ENCODE data around the gene FIS1. TPM values are rescaled to one million over a fixed set of nuclear protein-coding genes. Genes with fewer than 3 reads are reported as not detected.

The FIS1 gene
- total RNA-seq, 1 experiment from 2014 or later = 124 TPM

DNA sequence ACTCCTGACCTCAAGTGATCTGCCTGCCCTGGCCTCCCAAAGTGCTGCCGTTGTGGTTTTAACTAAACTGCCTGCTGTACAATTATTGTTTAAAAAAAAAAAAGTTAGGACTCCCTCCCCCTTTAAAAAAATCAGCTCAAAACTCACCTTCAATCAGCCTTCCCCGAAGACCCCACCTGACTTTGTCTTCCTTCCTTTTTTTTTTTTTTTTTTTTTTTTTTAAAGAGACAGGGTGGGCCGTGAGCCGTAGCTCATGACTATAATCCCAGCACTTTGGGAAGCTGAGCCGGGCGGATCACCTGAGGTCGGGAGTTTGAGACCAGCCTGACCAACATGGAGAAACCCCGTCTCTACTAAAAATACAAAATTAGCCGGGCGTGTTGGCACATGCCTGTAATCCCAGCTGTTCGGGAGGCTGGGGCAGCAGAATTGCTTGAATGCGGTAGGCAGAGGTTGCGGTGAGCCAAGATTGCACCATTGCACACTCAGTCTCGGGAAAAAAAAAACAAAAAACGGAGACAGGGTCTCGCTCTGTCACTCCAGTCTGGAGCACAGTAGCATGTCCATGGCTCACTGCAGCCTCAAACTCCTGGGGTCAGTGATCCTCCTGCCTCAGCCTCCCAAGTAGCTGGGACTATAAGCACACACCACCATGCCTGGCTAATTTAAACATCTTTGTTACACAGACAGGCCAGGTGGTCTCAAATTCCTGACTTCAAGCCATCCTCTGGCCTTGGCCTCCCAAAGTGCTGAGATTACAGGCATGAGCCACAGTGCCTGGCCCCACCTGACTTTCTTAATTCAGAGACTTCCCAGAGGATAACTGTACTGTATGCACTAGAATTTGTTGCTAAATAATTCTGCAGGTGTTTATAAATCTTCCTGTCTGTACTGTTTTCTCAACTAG is 3.2 kb downstream of the FIS1 start:
- H3K27me3 ChIP-seq (ENCODE audit: insufficient read depth, low read length) = no peaks in the 10 kb centered on the region
- H3K79me1 ChIP-seq (ENCODE audit: insufficient read depth, low read depth, low read length, poor library complexity, severe bottlenecking) = no peaks in the 10 kb centered on the region
- no peaks in the 10 kb centered on the region for H3K79me2 ChIP-seq (ENCODE audit: insufficient read depth, low read length)
- no peak overlapping the region for H3T11ph ChIP-seq (ENCODE audit: low read length)
- peaks cover 8% of the 10 kb centered on the region for H3K23me2 ChIP-seq (ENCODE audit: insufficient read length, low read depth, low read length, poor library complexity, severe bottlenecking)
- peaks cover 7 to 32% (median 9%) of the 10 kb centered on the region in 3 experiments; a peak in 5 of 7 replicates for H3K36me3 Mint-ChIP-seq (ENCODE audit: insufficient read depth in 1 of 3, low read depth in 3 of 3)
- DNase-seq = no peak
- H3K4me1 Mint-ChIP-seq = peaks cover 19 to 34% of the 10 kb centered on the region in 2 experiments
- peaks cover 4% of the 10 kb centered on the region for H4K20me1 ChIP-seq (ENCODE audit: control insufficient read depth, insufficient read depth, insufficient read length)
- no peak overlapping the region for H3K9ac ChIP-seq (ENCODE audit: extremely low read depth, insufficient read length, low read length)
- H4K8ac ChIP-seq (replicated peaks; ENCODE audit: insufficient read length, low read depth, low read length) = no peak overlapping the region
- WGBS (ENCODE audit: extremely low coverage, insufficient read length, low lambda C conversion rate) = no CpG with 5 or more reads among the region's 16 CpGs
- no peak overlapping the region for H4K5ac ChIP-seq (ENCODE audit: insufficient read length, low read depth, low read length)
- no peaks in the 10 kb centered on the region for H3K9me3 ChIP-seq (ENCODE audit: control insufficient read depth, low read depth, low read length)
- H2BK20ac ChIP-seq (ENCODE audit: low read depth, low read length, poor library complexity, severe bottlenecking) = no peak overlapping the region
- H2BK12ac ChIP-seq (ENCODE audit: insufficient read length, low read depth, low read length) = no peak overlapping the region
- H2BK120ac ChIP-seq (ENCODE audit: low read depth, low read length, poor library complexity, severe bottlenecking) = no peak overlapping the region
- no peak overlapping the region for H2AFZ ChIP-seq (ENCODE audit: low read length)
- H3K23ac ChIP-seq (ENCODE audit: insufficient read length, low read depth, low read length) = no peak overlapping the region
- TF ChIP-seq, protein P1, sequence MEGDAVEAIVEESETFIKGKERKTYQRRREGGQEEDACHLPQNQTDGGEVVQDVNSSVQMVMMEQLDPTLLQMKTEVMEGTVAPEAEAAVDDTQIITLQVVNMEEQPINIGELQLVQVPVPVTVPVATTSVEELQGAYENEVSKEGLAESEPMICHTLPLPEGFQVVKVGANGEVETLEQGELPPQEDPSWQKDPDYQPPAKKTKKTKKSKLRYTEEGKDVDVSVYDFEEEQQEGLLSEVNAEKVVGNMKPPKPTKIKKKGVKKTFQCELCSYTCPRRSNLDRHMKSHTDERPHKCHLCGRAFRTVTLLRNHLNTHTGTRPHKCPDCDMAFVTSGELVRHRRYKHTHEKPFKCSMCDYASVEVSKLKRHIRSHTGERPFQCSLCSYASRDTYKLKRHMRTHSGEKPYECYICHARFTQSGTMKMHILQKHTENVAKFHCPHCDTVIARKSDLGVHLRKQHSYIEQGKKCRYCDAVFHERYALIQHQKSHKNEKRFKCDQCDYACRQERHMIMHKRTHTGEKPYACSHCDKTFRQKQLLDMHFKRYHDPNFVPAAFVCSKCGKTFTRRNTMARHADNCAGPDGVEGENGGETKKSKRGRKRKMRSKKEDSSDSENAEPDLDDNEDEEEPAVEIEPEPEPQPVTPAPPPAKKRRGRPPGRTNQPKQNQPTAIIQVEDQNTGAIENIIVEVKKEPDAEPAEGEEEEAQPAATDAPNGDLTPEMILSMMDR (conservative IDR thresholded peaks at IDR 0.05) = no peak
- H3K4me1 ChIP-seq (ENCODE audit: insufficient read depth, low read length) = no peaks in the 10 kb centered on the region
- H2AK5ac ChIP-seq (ENCODE audit: insufficient read length, low read length) = no peak overlapping the region
- H3K27me3 Mint-ChIP-seq (ENCODE audit: low read depth) = no peaks in the 10 kb centered on the region; the same call in 1 of the 2 replicates
- no peak overlapping the region for H3K4ac ChIP-seq (ENCODE audit: low read depth, low read length)
- H3K56ac ChIP-seq (ENCODE audit: insufficient read length, low read depth, low read length) = no peak overlapping the region
- H3K4me2 ChIP-seq (ENCODE audit: insufficient read depth, insufficient read length, low read length) = no peak overlapping the region
- H3K27ac Mint-ChIP-seq = no peak overlapping the region
- no peak overlapping the region for H2BK15ac ChIP-seq (ENCODE audit: low read depth, low read length)
- no peak overlapping the region for H3K4me3 Mint-ChIP-seq
- H3K9me3 Mint-ChIP-seq = no peaks in the 10 kb centered on the region
- H2BK5ac ChIP-seq (ENCODE audit: insufficient read length, low read length) = no peak overlapping the region
- H3K27ac ChIP-seq (ENCODE audit: insufficient read length, low read depth, low read length) = no peak overlapping the region
- no peak overlapping the region for H3K14ac ChIP-seq (ENCODE audit: insufficient read depth, low read length)
- no peak overlapping the region for H3K18ac ChIP-seq (ENCODE audit: insufficient read length, low read depth, low read length)
- H4K91ac ChIP-seq (ENCODE audit: insufficient read length, low read depth, low read length) = no peak overlapping the region

All from H9 (cell line).